HG02981 (cell line): ENCODE measurements around the gene POLE3.
A peak's percentile ranks its signal among the peaks of the same experiment; 100 is the strongest.
"Not testable (repeated sequence)": the region's sequence is repeated elsewhere in the genome, so short reads cannot be mapped to it uniquely, and the experiment has no call there.

Experiments used
- ATAC-seq: cut with Tn5 transposase; IDR thresholded peaks from one replicate; pipeline ENCODE4 v1.9.1; 2021; ENCODE audit warnings: mild to moderate bottlenecking, moderate library complexity; ENCODE audit not compliant: unreplicated experiment

Gene POLE3

GRCh38 chr9:113379094-113379828 is 31.2 kb downstream of the POLE3 start:
- ATAC-seq: not testable (repeated sequence)

DNA sequence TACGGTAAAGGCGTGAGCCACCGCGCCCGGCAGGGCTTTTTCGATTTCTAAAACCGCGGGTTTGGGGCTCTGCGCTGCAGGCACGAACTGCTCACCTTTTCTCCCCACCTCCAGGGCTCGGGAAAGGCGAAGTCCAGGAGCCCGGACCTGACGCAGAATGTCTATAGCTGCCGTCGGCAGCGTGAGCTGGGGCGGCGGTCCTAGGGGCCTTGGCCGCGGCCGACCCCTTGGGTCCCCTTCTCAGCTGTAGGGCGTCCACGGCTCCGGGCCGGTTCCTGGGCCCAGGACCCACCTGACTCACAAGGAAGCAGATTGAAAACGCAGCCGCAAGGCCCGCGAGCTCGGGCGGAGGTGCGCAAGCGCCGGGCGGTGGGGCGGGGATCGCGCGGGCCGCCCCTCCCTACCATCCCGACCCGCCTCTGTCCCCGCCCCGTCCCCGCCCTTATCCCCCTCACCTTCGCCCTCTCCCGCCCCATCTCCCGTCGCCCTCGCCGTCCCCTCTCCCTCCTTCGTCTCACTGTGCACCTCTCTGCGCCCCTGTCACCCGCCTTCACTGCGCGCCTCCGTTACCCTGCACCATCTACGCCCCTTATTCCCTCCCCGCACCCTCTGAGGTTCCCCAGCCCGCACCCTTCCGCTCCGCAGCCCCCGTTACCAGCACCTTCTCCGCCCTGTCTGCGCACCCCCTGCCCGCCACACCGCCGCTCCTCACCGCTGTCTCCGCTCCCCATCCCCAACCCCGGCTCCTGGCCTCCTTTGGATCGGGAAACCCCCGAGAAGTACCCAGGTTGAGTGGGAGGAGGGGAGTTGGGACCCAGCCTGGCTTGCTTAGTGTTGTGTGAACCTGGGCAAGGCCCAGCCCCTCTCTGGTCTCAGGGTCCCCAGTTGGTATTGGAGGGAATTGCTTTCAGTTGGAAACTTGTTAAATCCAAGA is 33.6 kb downstream of the POLE3 start, which contains the start of gene HDHD3:
HDHD3 (minus strand) TSS at position 353 of the 934 bp plus-strand sequence. CDS start 2,632 bp downstream, outside the sequence.
- ATAC-seq: peak; percentile 82

GRCh38 chr9:113375057-113376023 is 35.1 kb downstream of the POLE3 start:
- no peak for ATAC-seq

GRCh38 chr9:113373676-113374392 is 36.6 kb downstream of the POLE3 start:
- no peak for ATAC-seq

DNA sequence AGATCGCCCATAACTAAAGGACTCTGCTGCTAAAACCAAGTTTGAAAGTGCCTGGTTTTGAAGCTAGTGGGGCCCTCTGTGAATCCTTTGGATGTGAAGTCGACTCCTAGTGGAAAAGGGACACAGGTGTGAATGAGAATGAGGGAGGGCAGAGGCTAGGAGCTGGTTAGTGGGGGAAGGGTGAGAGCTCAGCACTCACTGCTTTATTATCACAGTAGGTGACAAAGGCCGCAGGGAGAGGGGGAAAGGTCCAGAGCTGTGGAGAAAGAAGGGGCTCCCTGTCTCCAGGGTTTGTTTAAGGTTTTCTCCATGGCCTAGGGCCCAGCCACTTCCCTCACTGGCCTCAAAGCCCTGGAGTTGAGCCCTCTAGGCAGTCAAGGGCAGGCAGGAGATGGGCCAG is 37.2 kb downstream of the POLE3 start:
- ATAC-seq: no peak

- no peak for ATAC-seq
Measured at GRCh38 chr9:113372059-113372458, 38.4 kb downstream of the POLE3 start.

DNA sequence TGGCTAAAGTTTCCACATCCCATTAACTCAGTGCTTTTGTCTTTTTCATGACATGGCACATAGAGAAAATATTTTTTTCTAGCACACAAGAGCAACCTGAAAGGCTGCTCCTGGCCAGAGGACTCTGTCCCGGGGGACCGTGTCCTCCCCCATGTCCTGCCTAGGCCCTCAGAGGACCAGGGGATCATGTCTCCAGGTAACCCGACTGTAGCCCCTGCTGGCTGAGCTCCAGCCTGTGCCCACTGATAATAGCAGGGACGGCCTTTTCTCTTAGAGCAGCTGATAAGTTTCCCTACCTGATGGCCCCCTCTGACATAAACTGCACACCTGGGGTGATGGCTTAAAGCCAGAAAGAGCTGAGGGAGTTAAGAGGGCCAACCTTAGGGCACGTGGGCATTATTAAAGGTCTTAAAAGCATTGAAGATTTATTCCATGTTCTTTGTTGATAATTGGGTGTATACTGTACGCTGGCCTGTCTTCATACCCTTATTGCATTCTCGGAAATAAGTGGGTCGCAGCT is 39.6 kb downstream of the POLE3 start:
- ATAC-seq: no peak

- ATAC-seq: no peak
Measured at GRCh38 chr9:113369855-113370140, 40.7 kb downstream of the POLE3 start.

GRCh38 chr9:113368982-113369854 is 41.3 kb downstream of the POLE3 start:
- ATAC-seq: no peak

GRCh38 chr9:113368348-113368981 is 42.0 kb downstream of the POLE3 start:
- no peak for ATAC-seq

GRCh38 chr9:113365652-113366051 is 44.8 kb downstream of the POLE3 start:
- not testable (repeated sequence) for ATAC-seq

DNA sequence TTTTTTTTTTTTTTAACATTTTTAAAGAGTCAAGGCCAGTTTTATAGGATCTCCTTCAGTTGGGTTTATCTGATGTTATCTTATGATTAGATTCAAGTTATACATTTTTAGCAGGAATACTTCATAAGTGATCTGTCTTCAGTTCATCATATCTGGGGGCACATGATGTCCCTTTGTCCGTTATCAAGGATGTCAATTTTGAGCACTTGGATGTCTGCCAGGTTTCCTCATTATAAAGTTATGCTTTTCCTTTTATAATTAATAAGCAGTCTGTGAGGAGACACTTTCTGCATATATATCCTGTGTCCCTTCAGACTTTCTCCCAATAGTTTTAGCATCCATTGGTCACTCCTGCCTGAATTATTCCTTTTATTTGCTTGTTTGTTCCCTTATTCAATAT is 45.5 kb downstream of the POLE3 start:
- no peak for ATAC-seq

GRCh38 chr9:113363336-113363735 is 47.1 kb downstream of the POLE3 start:
- no peak for ATAC-seq

- no peak for ATAC-seq
Measured at GRCh38 chr9:113361304-113362018, 49.0 kb downstream of the POLE3 start.

DNA sequence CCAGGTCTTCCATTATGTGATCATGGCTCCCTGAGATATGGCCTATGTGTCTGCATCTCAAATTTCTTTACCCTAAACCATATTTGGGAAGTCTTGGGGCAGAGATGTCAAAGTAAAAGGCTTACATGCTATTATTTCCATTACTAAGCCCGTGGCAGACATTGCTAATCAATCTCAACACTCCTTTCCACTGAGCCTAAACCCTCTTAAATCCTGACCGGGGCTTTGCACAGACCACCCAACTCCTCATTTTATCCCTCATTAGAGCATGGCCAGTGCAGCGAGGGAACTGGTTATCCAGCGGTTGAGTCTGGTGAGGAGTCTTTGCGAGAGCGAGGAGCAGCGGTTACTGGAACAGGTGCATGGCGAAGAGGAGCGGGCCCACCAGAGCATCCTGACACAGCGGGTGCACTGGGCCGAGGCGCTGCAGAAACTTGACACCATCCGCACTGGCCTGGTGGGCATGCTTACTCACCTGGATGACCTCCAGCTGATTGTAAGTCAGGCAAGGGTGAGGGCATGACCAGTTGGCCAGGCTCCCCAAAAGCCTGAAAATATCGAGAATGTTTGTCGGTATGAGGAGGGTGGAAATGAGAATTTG is 50.1 kb downstream of the POLE3 start:
- ATAC-seq: no peak

DNA sequence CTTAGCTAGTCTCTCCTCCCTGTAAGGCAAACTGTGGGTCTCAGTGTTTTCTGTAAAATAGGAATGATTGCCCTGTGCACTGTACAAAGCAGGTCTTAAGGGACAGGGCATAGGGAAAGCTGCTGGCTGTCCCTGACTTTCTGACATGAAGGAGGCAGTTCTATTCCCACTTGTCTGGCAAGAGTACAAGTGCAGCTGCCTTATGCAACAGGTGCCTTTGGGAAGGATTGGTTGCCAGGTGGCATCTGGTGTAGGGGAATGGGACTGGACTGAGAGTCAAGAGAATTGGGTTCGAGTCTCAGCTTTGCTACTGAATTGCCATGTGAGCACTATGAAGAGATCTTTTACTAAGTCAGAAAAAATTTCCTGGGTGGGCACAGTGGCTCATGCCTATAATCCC is 51.1 kb downstream of the POLE3 start:
- ATAC-seq: no peak
